ENCODE results near the gene TGFB1.

The TGFB1 gene

DNA sequence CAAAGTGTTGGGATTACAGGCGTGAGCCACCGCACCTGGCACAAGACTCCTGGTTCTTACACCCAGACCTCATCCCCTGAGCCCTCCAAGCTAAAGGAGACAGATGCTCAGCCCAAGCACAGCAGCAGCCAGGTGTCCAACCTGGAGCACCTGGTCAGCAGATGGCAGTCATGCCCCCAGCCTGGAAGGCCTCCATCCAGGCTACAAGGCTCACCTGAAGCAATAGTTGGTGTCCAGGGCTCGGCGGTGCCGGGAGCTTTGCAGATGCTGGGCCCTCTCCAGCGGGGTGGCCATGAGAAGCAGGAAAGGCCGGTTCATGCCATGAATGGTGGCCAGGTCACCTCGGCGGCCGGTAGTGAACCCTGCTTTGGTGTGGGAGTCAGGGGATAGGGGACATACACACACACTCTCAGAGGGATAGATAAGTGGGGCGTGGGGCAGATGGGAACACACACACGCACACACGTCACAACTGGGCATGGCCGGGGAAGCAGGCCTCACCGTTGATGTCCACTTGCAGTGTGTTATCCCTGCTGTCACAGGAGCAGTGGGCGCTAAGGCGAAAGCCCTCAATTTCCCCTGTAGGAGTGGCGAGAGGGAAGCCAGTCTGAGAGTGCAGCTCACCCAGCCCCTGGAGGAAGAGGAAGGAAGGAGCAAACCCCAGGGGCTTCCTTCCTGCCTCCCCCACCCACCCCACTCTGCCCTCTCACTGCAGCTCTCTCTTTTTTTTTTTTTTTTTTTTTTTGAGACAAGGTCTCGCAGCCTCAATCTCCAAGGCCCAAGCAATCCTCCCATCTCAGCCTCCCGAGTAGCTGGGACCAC, 11.8 kb downstream of the TGFB1 start:
- DNase-seq = no peak

DNA sequence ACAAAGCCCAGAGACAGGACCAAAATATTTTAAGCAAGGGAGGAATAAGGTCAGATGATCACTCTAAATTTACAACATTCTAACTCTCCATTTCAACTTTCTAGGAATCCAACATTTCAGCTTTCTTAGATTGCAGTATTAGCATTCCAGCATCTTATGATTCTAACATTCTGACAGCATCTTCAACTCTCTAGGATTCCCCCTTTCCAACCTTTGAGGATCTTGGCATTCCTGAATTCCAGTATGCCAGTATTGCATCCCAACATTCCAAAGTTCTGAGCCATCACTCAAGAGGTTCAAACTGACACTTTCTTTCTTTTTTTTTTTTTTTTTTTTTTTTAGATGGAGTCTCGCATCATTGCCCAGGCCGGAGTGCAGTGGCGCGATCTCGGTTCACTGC, 13.8 kb downstream of the TGFB1 start:
- no peak for DNase-seq

DNA sequence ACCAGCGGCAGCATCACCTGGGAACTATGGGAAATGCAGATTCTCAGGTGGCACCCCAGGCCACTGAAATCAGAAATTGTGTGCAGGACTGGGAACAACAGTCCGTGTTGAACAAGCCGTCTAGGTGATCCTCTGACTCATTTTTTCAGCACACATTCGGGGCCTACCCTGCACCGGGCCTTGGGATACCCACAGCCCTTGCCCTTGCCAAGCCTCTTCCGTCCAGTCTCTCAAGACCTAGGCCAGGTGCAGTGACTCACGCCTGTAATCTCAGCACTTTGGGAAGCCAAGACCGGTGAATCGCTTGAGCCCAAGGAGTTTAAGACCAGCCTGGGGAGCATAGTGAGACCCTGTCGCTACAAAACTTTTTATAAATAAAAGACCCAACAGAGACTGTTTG, 18.3 kb downstream of the TGFB1 start:
- no peak for DNase-seq

DNA sequence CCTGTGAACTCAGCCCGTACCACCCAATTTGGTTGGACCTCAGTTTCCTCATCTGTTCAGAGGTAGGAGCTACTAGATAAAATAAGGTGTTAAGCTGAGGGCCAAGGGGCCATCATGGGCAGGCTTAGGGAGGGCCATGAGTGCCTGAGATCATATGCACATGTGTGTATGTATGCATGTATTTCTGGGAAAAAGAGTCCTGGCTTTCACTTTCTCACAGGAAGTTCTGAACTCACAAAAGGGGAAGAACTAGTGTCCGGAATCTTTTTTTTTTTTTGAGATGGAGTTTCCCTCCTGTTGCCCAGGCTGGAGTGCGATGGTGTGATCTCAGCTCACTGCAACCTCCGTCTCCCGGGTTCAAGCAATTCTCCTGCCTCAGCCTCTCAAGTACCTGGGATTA, 18.9 kb downstream of the TGFB1 start:
- DNase-seq = no peak

DNA sequence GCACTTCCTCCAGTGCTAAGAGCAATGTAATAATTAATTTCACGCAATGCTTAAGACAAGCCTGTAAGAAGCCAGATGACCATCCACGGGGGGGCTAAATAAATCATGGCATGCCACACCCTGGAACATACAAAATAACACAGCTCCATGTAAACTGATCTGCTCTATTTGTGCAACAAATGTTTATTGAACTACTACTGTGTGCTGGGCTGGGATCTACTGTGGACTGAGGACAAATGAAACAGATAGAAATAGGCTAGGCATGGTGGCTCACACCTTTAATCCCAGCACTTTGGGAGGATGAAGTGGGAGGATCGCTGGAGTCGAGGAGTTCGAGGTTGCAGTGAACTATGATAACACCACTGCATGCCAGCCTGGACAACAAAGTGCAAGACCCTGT, 21.3 kb downstream of the TGFB1 start:
- no peak for DNase-seq

DNA sequence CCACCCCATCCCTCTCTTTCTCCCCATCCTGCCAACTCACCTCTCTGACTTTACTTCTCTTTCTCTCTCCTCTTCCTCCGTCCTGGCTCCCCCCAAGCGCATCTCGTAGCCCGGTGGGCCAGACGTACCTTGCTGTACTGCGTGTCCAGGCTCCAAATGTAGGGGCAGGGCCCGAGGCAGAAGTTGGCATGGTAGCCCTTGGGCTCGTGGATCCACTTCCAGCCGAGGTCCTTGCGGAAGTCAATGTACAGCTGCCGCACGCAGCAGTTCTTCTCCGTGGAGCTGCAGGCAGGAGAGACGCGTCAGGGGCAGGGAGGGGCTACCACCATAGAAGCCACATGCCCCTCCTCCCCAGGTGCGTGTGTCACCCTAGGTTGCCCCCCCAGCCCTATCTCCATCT, 21.7 kb downstream of the TGFB1 start:
- DNase-seq = no peak

DNA sequence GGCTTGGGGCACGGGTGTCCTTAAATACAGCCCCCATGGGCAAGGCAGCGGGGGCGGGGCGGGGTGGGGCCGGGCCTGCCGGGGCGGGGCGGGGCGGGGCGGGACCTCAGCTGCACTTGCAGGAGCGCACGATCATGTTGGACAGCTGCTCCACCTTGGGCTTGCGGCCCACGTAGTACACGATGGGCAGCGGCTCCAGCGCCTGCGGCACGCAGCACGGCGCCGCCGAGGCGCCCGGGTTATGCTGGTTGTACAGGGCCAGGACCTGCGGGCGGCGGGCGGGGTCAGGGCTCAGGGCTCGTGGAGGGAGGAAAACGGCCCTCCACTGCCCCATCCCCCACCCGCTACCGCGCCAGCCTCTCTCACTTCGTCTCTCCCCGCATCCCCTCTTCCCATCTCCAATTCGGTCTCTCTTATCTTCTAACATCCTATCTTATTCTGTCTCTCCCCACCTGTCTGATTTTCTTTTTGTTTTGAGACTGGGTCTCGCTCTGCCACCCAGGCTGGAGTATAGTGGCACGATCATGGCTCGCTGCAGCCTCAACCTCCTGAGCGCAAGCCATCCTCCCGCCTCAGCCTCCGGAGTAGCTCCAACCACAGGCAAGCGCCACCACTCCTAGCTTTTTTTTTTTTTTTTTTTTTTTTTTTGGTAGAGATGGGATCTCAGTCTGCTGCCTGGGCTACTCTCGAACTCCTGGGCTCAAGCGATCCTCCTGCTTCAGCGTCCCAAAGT, 22.6 kb downstream of the TGFB1 start:
- DNase-seq = no peak

DNA sequence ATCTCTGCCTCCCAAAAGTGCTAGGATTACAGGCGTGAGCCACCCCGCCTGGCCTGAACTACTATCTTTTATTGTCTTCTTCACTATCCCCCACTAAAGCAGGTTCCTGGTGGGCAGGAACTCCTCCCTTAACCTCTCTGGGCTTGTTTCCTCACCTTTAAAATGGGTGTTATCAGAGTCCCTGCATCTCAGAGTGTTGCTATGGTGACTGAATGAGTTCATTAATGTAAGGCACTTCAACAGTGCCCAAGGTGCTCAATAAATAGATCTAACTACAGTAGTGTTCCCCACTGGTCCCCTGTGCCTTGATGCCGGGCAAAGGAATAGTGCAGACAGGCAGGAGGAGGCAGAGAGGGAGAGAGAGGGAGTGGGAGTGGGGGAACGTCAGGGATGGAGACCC, 23.2 kb downstream of the TGFB1 start:
- no peak for DNase-seq

DNA sequence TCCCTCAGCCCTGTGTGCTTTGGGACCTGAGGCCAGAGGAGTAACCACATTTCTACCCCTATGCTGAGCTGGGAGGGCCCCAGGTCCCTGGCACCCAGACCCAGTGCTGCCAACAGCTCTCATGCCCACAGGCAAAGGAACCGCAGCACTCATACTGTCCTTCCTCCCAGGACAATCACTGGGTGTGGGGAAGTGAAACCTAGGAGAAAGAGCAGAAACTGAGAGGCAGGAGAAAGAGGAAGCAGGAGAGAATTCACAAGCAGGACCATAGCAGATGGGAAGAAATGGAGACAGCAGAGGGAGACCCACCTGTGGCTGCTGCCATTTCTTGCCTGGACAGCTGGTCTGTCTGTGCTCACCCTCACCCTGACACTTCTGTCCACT, 24.9 kb downstream of the TGFB1 start:
- DNase-seq = peak in 1 of 2 donors; percentile 37

DNA sequence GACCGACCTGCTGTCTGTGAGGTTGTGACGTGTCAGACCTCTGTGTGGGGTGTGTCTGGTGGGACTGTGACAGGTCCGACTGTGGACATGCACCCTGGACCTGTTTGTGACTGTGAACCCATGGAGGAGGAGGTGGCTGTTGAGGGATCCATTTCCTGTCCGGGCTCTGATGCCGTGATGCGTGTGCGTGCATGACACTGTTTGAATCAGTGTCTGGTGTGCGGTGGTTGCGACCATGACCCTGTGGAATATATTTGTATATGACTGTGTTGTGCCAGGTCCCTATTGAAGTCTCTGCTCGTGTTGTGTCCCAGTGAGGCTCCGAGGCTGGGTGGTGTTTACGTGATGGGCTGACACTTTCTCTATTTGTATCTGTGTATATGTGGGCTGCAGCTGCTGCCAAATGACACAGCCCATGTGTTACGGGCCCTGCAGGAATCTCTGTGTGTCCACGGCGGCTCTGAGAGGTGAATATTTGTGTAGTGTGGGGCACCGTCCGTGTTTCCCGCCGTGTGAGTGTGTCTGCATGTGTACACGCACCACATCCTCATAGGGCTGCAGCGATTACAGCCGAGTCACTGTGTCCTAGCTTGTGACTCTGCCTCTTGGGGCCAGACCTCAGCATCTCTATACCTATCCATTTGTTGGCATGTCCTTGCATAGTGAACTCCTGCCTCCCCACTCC, 25.4 kb downstream of the TGFB1 start:
- no peak for DNase-seq

DNA sequence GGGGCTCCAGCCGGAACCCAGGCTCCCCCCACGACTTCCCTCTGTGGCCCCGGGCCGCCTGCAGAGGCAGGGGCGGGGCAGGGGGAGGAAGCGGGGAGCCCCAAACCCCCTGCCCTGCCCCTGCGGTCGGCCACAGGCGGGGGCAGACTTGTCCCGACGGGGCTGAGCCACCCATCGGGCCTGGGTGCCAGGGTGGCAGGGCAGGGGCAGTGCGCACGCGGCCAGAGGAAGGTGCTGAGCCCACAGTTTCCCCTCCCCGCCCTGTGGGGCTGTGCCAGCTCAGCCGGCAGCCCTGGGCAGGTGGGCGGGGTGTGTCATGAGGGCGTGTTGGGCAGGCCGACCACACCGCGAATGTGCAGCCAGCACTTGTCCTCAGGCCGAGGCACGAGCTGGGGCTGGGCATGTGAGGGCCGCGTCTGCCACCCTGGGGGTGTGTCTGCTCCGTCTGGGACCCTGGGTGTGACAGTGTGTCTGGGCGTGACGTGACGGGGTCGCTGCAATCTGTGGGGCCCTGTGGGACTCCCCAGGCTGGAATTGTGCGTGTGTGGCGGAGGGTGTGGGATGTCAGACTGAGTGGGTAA, 26.1 kb downstream of the TGFB1 start:
- DNase-seq = peak in 1 of 2 donors; percentile 56

DNA sequence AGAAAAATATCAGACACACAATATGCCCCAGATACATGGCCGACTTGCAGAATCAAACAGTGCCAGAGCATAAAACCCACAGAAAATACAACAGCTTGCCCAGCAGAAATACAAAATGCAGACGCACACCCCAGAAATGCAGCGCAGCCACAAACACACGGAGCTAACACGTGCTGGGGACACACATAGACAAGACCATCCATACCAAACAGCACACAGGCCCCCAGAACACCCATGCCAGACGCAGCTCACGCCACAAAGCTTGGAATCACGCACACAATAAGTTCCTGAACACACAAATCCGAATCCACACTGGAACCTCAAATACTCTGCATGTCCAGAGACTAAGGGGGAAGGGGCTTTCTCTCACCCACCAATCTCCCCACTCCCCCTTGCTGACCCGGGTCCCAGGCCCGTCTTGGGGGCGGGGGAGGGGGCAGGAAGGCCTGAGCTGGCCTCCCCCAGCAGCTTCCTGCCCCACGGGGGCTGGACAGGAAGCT, 26.6 kb downstream of the TGFB1 start:
- no peak for DNase-seq

DNA sequence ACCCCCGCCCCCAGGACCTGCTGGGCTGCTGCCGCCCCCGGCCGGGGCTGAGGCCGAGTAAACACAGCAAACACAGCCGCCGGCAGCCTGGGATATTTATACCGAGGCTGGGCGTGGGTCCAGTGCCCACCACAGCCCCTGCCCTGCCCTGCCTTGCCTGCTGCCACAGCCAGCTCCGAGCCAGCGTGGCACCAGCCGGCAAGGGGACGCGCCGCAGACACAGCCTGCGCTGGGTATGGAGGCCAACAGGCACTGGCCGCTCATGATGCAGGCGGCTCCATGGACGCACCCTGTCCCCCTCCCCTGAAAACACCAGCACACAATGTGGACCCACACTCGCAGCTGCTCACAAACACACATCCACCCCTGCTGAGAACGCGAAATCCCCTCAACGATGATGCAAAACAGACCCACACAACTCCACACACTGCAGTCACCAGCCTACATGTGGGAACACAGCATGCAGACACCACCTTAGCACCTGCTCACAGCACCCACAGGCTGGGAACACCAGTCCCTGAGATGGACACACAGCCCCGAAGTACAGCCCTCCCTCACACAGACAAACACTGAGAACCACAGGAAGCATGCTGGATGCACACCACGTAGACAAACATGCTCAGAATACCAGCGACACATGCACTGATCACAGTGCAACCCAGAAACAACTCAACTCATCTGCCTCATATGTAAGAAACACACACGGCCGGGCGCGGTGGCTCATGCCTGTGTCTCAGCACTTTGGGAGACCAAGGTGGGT, 27.6 kb downstream of the TGFB1 start:
- peak in 1 of 2 donors; percentile 50 for DNase-seq

DNA sequence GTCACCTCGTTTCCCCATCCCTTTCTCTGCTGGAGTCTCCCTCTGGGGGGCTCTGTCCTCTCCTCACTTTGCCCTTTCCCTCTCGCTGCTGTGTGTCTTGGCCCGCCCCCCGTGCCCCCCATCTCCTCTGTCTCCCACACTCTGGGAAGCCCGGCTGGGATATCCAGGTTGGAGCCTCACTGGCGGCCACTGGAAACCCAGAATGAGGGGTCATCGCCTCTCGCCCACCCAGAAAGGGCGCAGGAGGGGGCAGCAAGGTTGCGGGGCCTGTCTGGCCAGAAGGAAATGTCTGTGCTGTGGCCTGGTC, 28.1 kb downstream of the TGFB1 start:
- DNase-seq = no peak

DNA sequence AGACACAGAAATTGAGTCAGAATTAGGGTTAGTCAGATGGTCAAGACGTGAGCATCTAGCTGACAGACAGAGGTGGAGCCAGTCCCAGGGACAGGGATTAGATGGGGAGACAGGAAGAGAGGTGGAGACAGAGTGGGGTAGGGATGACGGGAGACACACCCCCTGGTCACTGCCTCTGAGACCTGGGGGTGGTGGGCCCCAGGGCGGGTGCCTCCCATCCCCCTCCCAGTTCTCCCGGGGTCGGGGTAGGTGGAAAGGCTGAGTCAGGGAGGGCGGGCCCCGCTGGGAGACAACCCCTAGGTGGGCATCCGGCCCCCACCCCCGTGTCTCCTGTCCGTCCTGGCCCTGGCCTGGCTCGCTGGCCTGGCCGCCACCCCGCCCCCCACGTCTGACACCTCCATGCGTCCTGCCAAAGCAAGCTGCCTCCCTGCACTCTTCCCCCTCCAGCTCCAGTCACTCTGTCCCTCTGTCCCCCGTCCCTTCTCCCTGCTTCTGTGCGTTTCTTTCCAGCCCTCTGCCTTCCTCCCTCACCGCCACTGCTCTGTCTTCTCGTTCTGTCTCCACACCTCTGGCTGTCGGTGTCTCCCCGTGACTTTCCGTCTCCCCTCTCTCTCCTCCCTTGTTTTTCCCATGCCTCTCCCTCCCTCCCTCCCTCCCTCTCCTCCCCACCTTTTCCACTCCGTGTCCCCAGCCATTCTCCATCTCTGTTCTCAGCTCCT, 28.6 kb downstream of the TGFB1 start:
- DNase-seq = no peak

DNA sequence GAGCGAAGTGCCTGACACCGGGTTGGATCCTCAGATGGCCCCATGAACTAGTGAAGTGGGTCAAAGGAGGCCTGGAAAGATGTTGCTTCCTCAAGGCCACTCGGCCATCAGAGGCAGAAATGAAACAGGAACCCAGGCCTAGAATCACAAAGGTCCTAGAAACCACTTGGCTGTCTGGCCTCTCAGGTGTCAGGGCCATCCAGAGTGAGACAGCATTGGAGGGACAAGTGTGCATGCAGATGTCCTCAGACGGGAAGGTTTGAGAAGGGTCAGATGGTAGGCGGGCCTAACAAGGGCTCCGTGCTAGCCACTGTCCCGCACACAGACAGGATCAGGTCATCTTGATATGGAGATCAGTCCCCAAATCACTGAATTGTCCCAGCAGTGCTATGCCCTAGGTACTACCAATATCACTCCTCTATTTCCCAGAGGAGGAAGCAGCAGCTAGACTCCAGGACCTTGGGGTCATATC, 29.5 kb downstream of the TGFB1 start:
- no peak for DNase-seq

DNA sequence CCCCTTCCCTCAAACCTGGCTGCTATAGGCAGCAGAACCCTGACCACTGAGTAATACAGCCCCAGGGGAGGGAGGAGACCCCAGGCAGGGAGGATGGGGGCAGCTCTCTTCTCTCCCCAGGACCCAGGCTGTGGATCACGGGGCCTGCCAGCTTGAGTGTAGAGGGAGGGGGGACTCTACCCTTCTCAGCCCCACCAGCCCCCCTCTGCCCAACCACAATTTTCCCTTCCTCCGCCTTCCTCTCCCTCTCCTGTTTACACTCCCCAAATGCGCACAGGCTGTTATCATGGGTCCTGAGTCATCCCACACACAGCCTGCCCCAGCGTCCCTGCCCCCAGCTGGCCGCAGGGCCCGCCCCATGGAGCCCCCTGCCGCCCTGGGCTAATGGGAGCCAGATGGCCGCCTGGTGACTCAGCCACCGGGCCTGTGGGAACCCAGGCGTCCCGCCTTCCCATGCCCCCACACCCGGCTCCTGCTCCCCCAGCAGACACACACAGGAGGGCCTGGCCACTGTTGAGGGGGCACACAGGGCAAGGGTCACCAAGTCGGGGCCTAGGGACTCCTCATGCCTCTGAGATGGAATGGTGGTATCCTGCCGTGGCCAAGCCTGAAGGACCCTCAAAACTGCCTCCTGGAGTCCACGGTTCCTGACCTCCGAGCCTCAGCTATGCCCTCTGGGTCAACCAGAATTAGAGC, 30.1 kb downstream of the TGFB1 start:
- no peak for DNase-seq

DNA sequence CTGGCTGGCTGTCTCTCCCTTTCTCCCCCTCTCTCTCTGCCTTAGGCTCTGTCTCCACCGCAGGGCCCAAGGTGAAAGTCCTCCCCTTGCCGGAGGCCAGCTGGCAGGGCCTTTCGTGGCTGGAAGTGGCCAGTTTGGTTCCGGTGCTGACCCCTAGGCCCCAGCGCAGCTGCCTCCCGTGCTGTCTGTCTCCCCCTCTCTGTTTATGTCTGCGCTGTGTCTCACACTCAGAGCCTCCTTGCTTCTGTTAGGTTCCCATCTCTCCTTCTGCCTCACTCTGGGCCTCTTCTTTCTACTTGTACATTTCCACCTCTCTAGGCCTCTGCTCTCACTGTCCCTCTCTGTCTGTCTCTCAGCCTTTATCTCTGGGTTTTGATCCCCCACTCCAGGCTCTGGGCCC, 30.7 kb downstream of the TGFB1 start:
- DNase-seq = no peak

DNA sequence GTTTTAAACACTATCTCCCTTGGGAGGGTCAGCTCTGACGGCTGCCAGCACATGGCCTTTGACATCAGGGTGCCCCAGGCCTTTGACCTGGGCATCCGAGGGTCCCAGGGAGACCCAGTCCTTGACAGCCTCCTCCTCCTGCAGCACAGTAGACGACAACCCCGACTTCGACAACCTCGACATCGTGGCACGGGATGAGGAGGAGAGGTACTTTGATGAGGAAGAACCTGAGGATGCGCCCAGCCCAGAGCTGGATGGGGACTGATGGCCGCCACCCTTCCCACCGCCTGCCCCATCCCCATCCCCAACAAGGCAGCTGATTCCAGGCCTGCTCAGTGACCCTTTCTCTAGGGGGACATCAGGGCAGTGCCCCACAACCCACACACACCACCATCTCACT, 31.3 kb downstream of the TGFB1 start:
- DNase-seq = no peak

DNA sequence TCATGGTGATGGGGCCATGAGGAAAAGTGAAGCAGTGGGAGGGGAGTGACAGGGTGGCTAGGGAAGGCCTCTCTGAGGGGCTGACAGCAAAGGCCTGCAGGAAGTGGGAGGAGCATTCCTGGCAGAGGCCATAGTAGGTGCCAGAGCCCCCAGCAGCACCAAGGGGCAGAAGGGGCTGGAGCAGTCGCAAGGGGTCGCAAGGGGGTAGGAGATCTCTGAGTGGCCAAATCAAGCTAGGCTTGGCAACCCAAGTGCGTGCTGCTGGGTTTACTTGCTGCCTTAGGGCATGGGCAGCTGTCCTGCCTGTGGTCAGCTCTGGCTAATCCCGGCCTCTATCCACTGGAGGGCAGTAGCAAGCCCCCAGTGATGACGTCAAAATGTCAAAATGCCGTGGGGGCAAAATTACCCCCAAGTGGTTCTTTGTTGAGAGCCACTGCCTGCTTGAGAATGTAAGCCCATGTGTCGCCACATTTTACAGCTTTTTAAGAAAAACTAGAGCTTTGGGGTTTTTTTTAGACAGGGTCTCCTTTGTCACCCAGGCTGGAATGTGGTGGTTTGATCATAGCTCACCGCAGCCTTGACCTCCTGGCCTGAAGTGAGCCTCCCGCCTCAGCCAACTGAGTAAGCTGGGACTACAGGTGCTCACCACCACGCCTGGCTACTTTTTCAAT, 32.0 kb downstream of the TGFB1 start:
- DNase-seq = no peak

DNA sequence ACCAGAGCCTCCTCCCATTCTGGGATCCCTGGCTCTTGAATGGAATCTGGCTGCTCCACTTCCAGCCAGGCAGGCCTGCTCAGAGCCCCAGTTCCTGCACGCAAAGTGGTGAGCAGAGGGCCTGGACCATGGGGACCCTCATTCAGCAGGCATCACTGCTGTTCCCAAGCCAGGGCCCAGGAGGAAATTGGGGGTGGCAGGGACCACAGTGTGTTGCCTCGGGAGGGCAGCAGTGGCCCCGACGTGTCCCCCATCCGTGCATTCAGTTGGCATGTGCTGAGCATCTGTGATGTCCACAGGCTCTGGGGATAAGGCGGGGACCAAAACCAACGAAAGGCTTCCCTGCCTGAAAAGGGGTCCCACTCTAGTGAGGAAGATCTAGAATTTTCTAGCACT, 32.5 kb downstream of the TGFB1 start:
- DNase-seq = no peak

All from hippocampal formation (tissue), 2 donors.